K562 (cell line): Measurements from ENCODE around the gene LAMB3. TPM values are rescaled to one million over a fixed set of nuclear protein-coding genes. Genes with fewer than 3 reads are reported as not detected.

ENCODE experiments used
- ATF1 ChIP-seq, 2 experiments: fragments of 450-650 bp in 1 of 2; IDR thresholded peaks; 2 replicates each; pipeline ENCODE4 v1.6.1; 2016; ENCODE audit warnings: missing compliant biosample characterization in 1 of 2, missing genetic modification characterization in 1 of 2
- CBFA2T3 ChIP-seq: fragments of 450-650 bp; IDR thresholded peaks from 2 replicates; pipeline ENCODE4 v1.6.1; 2017
- CLOCK ChIP-seq: fragments of 250-450 bp; sonication (Bioruptor Pico); IDR thresholded peaks from 2 replicates; pipeline ENCODE4 v1.4.0; 2020; ENCODE audit warnings: mild to moderate bottlenecking, moderate library complexity, borderline replicate concordance
- ELF4 ChIP-seq: fragments of 450-650 bp; formaldehyde crosslinking; IDR thresholded peaks from 2 replicates; pipeline ENCODE4 v1.4.0; 2022; ENCODE audit warnings: missing genetic modification characterization
- HNRNPH1 ChIP-seq: fragments of 200-400 bp; formaldehyde crosslinking; optimal IDR thresholded peaks from 2 replicates; pipeline ENCODE3; 2017; ENCODE audit warnings: low read depth, mild to moderate bottlenecking, low read length, moderate library complexity
- NCOA2 ChIP-seq, 2 experiments: fragments of 450-650 bp; IDR thresholded peaks; 2 replicates each; pipeline ENCODE4 v1.6.1; 2018; ENCODE audit warnings: mild to moderate bottlenecking in 2 of 2, moderate library complexity in 1 of 2; ENCODE audit not compliant: partially characterized antibody in 2 of 2
- NR2F6 ChIP-seq: fragments of 450-650 bp; formaldehyde crosslinking; IDR thresholded peaks from 2 replicates; pipeline ENCODE4 v1.4.0; 2020; ENCODE audit warnings: mild to moderate bottlenecking
- NR4A1 ChIP-seq, 2 experiments: fragments of 250-450 bp in 1 of 2; fragments of 450-650 bp in 1 of 2; sonication (Bioruptor Pico) in 1 of 2; IDR thresholded peaks; 2 replicates each; pipeline versions ENCODE4 v1.4.0 to v1.6.1; 2016 to 2020; ENCODE audit warnings: mild to moderate bottlenecking in 2 of 2, missing compliant biosample characterization in 1 of 2, missing genetic modification characterization in 1 of 2, moderate library complexity in 1 of 2
- NUFIP1 ChIP-seq: fragments of 450-650 bp; IDR thresholded peaks from 2 replicates; pipeline ENCODE4 v1.6.1; 2018; ENCODE audit not compliant: partially characterized antibody
- SMARCA4 ChIP-seq: fragments of 450-650 bp; IDR thresholded peaks from 2 replicates; pipeline ENCODE4 v1.6.1; 2016
- TAF9B ChIP-seq: fragments of 450-650 bp; IDR thresholded peaks from 2 replicates; pipeline ENCODE4 v1.6.1; 2018; ENCODE audit warnings: mild to moderate bottlenecking; ENCODE audit not compliant: partially characterized antibody
- TAL1 ChIP-seq: fragments of 450-650 bp; IDR thresholded peaks from 2 replicates; pipeline ENCODE4 v1.6.1; 2016; ENCODE audit warnings: mild to moderate bottlenecking
- ZBTB40 ChIP-seq, 2 experiments: fragments of 450-650 bp in 1 of 2; sonication (generic) in 1 of 2; formaldehyde crosslinking in 1 of 2; IDR thresholded peaks; 2 replicates each; pipeline versions ENCODE4 v1.7.1 to v1.9.0; 2016 to 2022; ENCODE audit warnings: inconsistent platforms in 1 of 2, mild to moderate bottlenecking in 1 of 2, missing genetic modification reagents in 1 of 2
- ZNF311 ChIP-seq: fragments of 250-450 bp; sonication (Bioruptor Pico); IDR thresholded peaks from 2 replicates; pipeline ENCODE4 v1.4.0; 2020; ENCODE audit warnings: mild to moderate bottlenecking, moderate library complexity
- polyA plus RNA-seq, 8 experiments: library from polyadenylated mRNA; depleted of rRNA in 4 of 8; stranded (reverse) in 5 of 8; unstranded in 3 of 8; fragments of >200 nt; fragmentation: Nextera tagmentation in 2 of 8; fragmentation: Illumina TruSeq in 1 of 8; extraction: Ambion mirVana in 2 of 8; extraction: Trizol in 1 of 8; gene quantifications; 2 replicates each; pipeline versions ENCODE4 v1.2.1 to v1.2.3, GENCODE V29; 2011 to 2014; ENCODE audit warnings: inconsistent platforms in 1 of 8, missing spikeins in 1 of 8
- total RNA-seq, 7 experiments: library from RNA; depleted of rRNA in 6 of 7; stranded (reverse); fragments of >200 nt in 6 of 7; fragmentation: Illumina TruSeq in 2 of 7; extraction: Trizol in 2 of 7; gene quantifications; 2 replicates each; pipeline versions ENCODE4 v1.2.1 to v1.2.3, GENCODE V29; 2011 to 2021; ENCODE audit warnings: low replicate concordance in 1 of 7

The LAMB3 gene
- total and polyA plus RNA-seq, 9 of the 15 experiments (the other 6 are each of a cell fraction or from before 2014, with no cell fraction given): 0.08 to 1.3 (median 0.91) TPM

GRCh38 chr1:209645574-209646452 is 6.4 kb downstream of the LAMB3 start (continued):
- TF ChIP-seq SMARCA4: peak; percentile 97
- peak; percentile 94 for TF ChIP-seq TAL1
- TF ChIP-seq NR2F6 (CRISPR knock-in tag): 0 out of 2 replicates have a peak, but pooled peaks have one; percentile 33
- no peak for TF ChIP-seq ATF1 (CRISPR knock-in tag; IDR thresholded peaks at IDR 0.05)
- peak; percentile 40; the same call in 1 of the 2 replicates for TF ChIP-seq ATF1 (tag; IDR thresholded peaks at IDR 0.05)
- peak; percentile 61 for TF ChIP-seq TAF9B
- TF ChIP-seq NCOA2 (IDR thresholded peaks at IDR 0.05; ENCODE audit: partially characterized antibody in 2 of 2): no peak
- TF ChIP-seq NR4A1 (CRISPR knock-in tag; IDR thresholded peaks at IDR 0.05): 0 out of 2 replicates have a peak, but pooled peaks have one; percentile 63
- 0 out of 2 replicates have a peak, but pooled peaks have one; percentile 26 for TF ChIP-seq NR4A1 (tag; IDR thresholded peaks at IDR 0.05)
- TF ChIP-seq CBFA2T3: peak; percentile 94
- peak; percentile 71 for TF ChIP-seq NUFIP1
- no peak for TF ChIP-seq CLOCK
- TF ChIP-seq HNRNPH1: no peak
- 0 out of 2 replicates have a peak, but pooled peaks have one; percentile 31 for TF ChIP-seq ZNF311
- 0 out of 2 replicates have a peak, but pooled peaks have one; percentile 27 for TF ChIP-seq ZBTB40 (IDR thresholded peaks at IDR 0.05)
- TF ChIP-seq ZBTB40 (CRISPR knock-in tag; IDR thresholded peaks at IDR 0.05): no peak
- peak; percentile 5; the same call in 1 of the 2 replicates for TF ChIP-seq ELF4 (CRISPR knock-in tag)
